Measurements from ENCODE around the gene FAM3A. TPM values are rescaled to one million over a fixed set of nuclear protein-coding genes. Genes with fewer than 3 reads are reported as not detected.

FAM3A gene
- total and polyA plus RNA-seq, 9 of the 15 experiments (the other 6 are each of a cell fraction or from before 2014, with no cell fraction given) = 0.75 to 70.6 (median 27.0) TPM

DNA sequence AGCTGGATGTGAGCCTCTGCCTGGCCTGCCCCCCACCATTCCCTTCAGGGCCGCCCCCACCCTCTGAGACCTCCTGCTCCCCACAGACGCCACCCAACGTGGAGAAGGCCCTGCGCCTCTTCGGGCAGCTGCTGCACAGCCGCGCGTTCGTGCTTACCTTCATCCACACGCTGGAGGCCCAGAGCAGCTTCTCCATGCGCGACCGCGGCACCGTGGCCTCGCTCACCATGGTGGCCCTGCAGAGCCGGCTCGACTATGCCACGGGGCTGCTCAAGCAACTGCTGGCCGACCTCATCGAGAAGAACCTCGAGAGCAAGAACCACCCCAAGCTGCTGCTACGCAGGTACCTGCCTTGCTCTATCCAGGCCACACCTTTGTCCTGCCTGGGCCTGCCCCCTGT is 47.8 kb downstream of the FAM3A start:
- Histone ChIP-seq H3K9ac (ENCODE audit: insufficient read depth in 1 of 2, low read depth in 2 of 2, low read length in 2 of 2) (no peak overlapping the region), H3K27me3 (ENCODE audit: control insufficient read depth in 2 of 2, insufficient read depth in 2 of 2, low read length in 2 of 2) (no peaks in the 10 kb centered on the region), H3K36me3 (ENCODE audit: control insufficient read depth, insufficient read depth, low read length) (peaks cover 83% of the 10 kb centered on the region; the same call in 2 of the 3 replicates), H3K4me3 (no peak overlapping the region), H3K27ac (ENCODE audit: extremely low read depth, low read depth, low read length) (no peak overlapping the region), H3K9me1 (ENCODE audit: control insufficient read depth, insufficient read depth, low read length) (no peaks in the 10 kb centered on the region), H2AFZ (ENCODE audit: low read depth, low read length) (no peak overlapping the region), H3K4me1 (replicated peaks in 1 of 2; ENCODE audit: control insufficient read depth in 2 of 2, insufficient read depth in 2 of 2, low read length in 2 of 2) (peaks cover 0 to 13% of the 10 kb centered on the region in 2 experiments; a peak in 2 of 5 replicates), H3K9me3 (replicated peaks; ENCODE audit: control insufficient read depth, insufficient read depth, low read depth, low read length) (no peaks in the 10 kb centered on the region), H3K4me2 (ENCODE audit: insufficient read depth, low read length) (no peak overlapping the region), H3K79me2 (ENCODE audit: control insufficient read depth, insufficient read depth, low read length) (no peaks in the 10 kb centered on the region), H4K20me1 (replicated peaks; ENCODE audit: control insufficient read depth, insufficient read depth, low read length) (no peaks in the 10 kb centered on the region)
- no TSS peak for BruUV-seq (replicated peaks)
- ChIA-PET CTCF (ENCODE audit: low intra/inter-chr PET ratio) (no interaction called here), POLR2A (interaction anchor here (1.9 kb wide), 1 partner anchor 10 kb away, joined by 4 read pairs; the partner anchor contains the start of gene LAGE3)
- in situ Hi-C loops (cut with MboI) = no loop called here
- 96% methylated on average over 11 of the region's 23 CpGs for WGBS (ENCODE audit: insufficient coverage, low coverage, missing lambda C conversion rate)
- intact Hi-C loops (cut with micrococcal nuclease) = no loop called here
- DNase-seq (ENCODE audit: extremely low read depth in 1 of 4, low spot score in 3 of 4) (no peak), ATAC-seq (no peak), FAIRE-seq (no peak)
- TF ChIP-seq JUND (IDR thresholded peaks at IDR 0.05; ENCODE audit: borderline replicate concordance, low read depth, low read length) = no peak
- TF ChIP-seq JUND (tag; IDR thresholded peaks at IDR 0.05; ENCODE audit: borderline replicate concordance, low read depth, low read length) = no peak
- TF ChIP-seq ZHX1 (conservative IDR thresholded peaks at IDR 0.05; ENCODE audit: low read length) = no peak
- no peak for TF ChIP-seq DPF2 (IDR thresholded peaks at IDR 0.05)
- TF ChIP-seq MYC (IDR thresholded peaks at IDR 0.05; ENCODE audit: low read depth, low read length) = no peak
- TF ChIP-seq MYC (CRISPR knock-in tag; IDR thresholded peaks at IDR 0.05; ENCODE audit: borderline replicate concordance, low read depth) = no peak
- TF ChIP-seq PCBP2 (IDR thresholded peaks at IDR 0.05; ENCODE audit: low read depth, low read length, poor library complexity, severe bottlenecking) = no peak
- no peak for TF ChIP-seq HDAC6 (IDR thresholded peaks at IDR 0.05; ENCODE audit: low read depth, low read length)
- no peak for TF ChIP-seq ATF1 (CRISPR knock-in tag; IDR thresholded peaks at IDR 0.05)
- no peak for TF ChIP-seq ATF1 (tag; IDR thresholded peaks at IDR 0.05)
